OCI-LY7 (cell line): ENCODE measurements around the gene DOP1A. TPM values are rescaled to one million over a fixed set of nuclear protein-coding genes. Genes with fewer than 3 reads are reported as not detected.

ENCODE experiments used
- BruUV-seq: library from RNA; stranded (reverse); fragments of 400-500 nt; replicated peaks from 2 replicates; lab custom pipeline; 2021; lab: Mats Ljungman, UMichigan
- CTCF ChIA-PET: fragments of 300-600 bp; sonication (Branson Sonifier 250); formaldehyde crosslinking; loops from one replicate; lab custom pipeline; 2022; ENCODE audit warnings: antibody characterized with exemption; ENCODE audit not compliant: unreplicated experiment; lab: Charles Lee
- POLR2A ChIA-PET: fragments of 300-600 bp; sonication (Branson Sonifier 250); formaldehyde crosslinking; loops from one replicate; lab custom pipeline; 2022; ENCODE audit warnings: antibody characterized with exemption; lab: Charles Lee
- DNase-seq: peaks from one replicate; pipeline ENCODE4 v3.0.0-alpha.2; 2015; ENCODE audit warnings: low spot score
- H2AFZ ChIP-seq: fragments of 200-600 bp; sonication (generic), shearing (Covaris generic); 2 replicates; pipeline ENCODE4 v1.6.1; 2014; ENCODE audit warnings: mild to moderate bottlenecking, antibody characterized with exemption, low read length, moderate library complexity
- H3K27ac ChIP-seq: fragments of 200-600 bp; sonication (generic); 2 replicates; pipeline ENCODE4 v1.5.1; 2014; ENCODE audit warnings: mixed run types, low read depth, mild to moderate bottlenecking, moderate library complexity, low read length, inconsistent platforms; ENCODE audit not compliant: poor library complexity, severe bottlenecking
- H3K36me3 ChIP-seq: fragments of 200-600 bp; sonication (generic); 2 replicates; pipeline ENCODE4 v1.6.1; 2014; ENCODE audit warnings: mild to moderate bottlenecking, antibody characterized with exemption, low read length, moderate library complexity, mixed read lengths; ENCODE audit not compliant: insufficient read depth
- H3K4me1 ChIP-seq: fragments of 200-600 bp; sonication (generic); 2 replicates; pipeline ENCODE4 v1.5.1; 2014; ENCODE audit warnings: mild to moderate bottlenecking, low read length; ENCODE audit not compliant: insufficient read depth, poor library complexity, severe bottlenecking
- H3K4me2 ChIP-seq: fragments of 200-600 bp; sonication (generic); 2 replicates; pipeline ENCODE4 v1.6.1; 2014; ENCODE audit warnings: mild to moderate bottlenecking, low read length
- H3K4me3 ChIP-seq: fragments of 200-600 bp; sonication (generic); 2 replicates; pipeline ENCODE4 v1.5.1; 2014; ENCODE audit warnings: mild to moderate bottlenecking, low read depth, low read length; ENCODE audit not compliant: poor library complexity, severe bottlenecking
- H3K79me2 ChIP-seq: fragments of 200-600 bp; sonication (generic); 2 replicates; pipeline ENCODE4 v1.6.1; 2016; ENCODE audit warnings: low read depth, mild to moderate bottlenecking, low read length, moderate library complexity, mixed read lengths; ENCODE audit not compliant: insufficient read depth
- H3K9me2 ChIP-seq: fragments of 200-600 bp; sonication (generic); 2 replicates; pipeline ENCODE4 v1.6.1; 2016; ENCODE audit warnings: mild to moderate bottlenecking, low read length, mixed read lengths; ENCODE audit not compliant: insufficient read depth
- H3K9me3 ChIP-seq: fragments of 200-600 bp; sonication (generic); 2 replicates; pipeline ENCODE4 v1.6.1; 2014; ENCODE audit warnings: mild to moderate bottlenecking, mixed run types, low read length, mixed read lengths
- H4K20me1 ChIP-seq: fragments of 200-600 bp; sonication (generic); 2 replicates; pipeline ENCODE4 v1.6.1; 2014; ENCODE audit warnings: mild to moderate bottlenecking, antibody characterized with exemption, low read length, moderate library complexity, mixed read lengths; ENCODE audit not compliant: insufficient read depth
- CTCF ChIP-seq: fragments of 200-600 bp; sonication (generic); conservative IDR thresholded peaks from 2 replicates; pipeline ENCODE4 v1.5.1; 2014; ENCODE audit warnings: mild to moderate bottlenecking, antibody characterized with exemption, low read length, moderate library complexity, mixed read lengths
- EZH2phosphoT487 ChIP-seq: fragments of 200-600 bp; sonication (generic); IDR thresholded peaks from 2 replicates; pipeline ENCODE4 v1.6.1; 2018; ENCODE audit warnings: low read depth, borderline replicate concordance, mild to moderate bottlenecking, mixed run types, antibody characterized with exemption, low read length, moderate library complexity, mixed read lengths
- intact Hi-C: fragments of 100-400 bp; cut with micrococcal nuclease; formaldehyde crosslinking; loops from one replicate; pipeline ENCODE4 v1.10.0; 2022; ENCODE audit not compliant: unreplicated experiment
- total RNA-seq, 2 experiments: library from RNA; depleted of rRNA in 1 of 2; stranded (reverse); fragments of >200 nt in 1 of 2; shearing (Covaris generic) in 1 of 2; gene quantifications; 2 replicates each; pipeline ENCODE4 v1.2.3, GENCODE V29; 2014 to 2022

Gene DOP1A
- total RNA-seq, 2 experiments from 2014 or later: 25.2 to 25.6 TPM

GRCh38 chr6:83068616-83069015 lies 1.1 kb downstream of the DOP1A start:
- H2AFZ ChIP-seq: peak overlapping the region; percentile 64; the same call in 1 of the 2 replicates
- BruUV-seq: TSS peak; percentile 48
- H3K79me2 ChIP-seq: peaks cover 63% of the 10 kb centered on the region
- H3K4me2 ChIP-seq: peak overlapping the region; percentile 95
- POLR2A ChIA-PET: interaction anchor here (1.4 to 4.7 kb wide), 4 partner anchors 12 to 142 kb away, joined by 4 to 30 read pairs (median 5); partner anchors contain the start of genes PGM3 and RWDD2A
- peaks cover 4% of the 10 kb centered on the region; the same call in 1 of the 2 replicates for H3K36me3 ChIP-seq
- peak overlapping the region; percentile 79 for H3K27ac ChIP-seq
- H4K20me1 ChIP-seq: no peaks in the 10 kb centered on the region
- peaks cover 52% of the 10 kb centered on the region for H3K4me1 ChIP-seq
- CTCF ChIA-PET: no interaction called here
- peak overlapping the region; percentile 88 for H3K4me3 ChIP-seq
- no peaks in the 10 kb centered on the region for H3K9me3 ChIP-seq
- intact Hi-C loops: loop anchor here (5.0 kb wide), 2 partner anchors 794 to 821 kb away; partner anchors contain the start of gene IBTK
- no peak for DNase-seq
- TF ChIP-seq EZH2phosphoT487 (no peak), CTCF (no peak)
- no peaks in the 10 kb centered on the region for H3K9me2 ChIP-seq

GRCh38 chr6:83069633-83070032 lies 2.2 kb downstream of the DOP1A start:
- TF ChIP-seq EZH2phosphoT487: no peak
- TF ChIP-seq CTCF: no peak
- Histone ChIP-seq H3K36me3 (peaks cover 8% of the 10 kb centered on the region; the same call in 1 of the 2 replicates), H2AFZ (no peak overlapping the region), H3K27ac (peak overlapping the region; percentile 73), H3K4me1 (peaks cover 42% of the 10 kb centered on the region), H4K20me1 (no peaks in the 10 kb centered on the region), H3K9me2 (no peaks in the 10 kb centered on the region), H3K4me2 (peak overlapping the region; percentile 95), H3K4me3 (peak overlapping the region; percentile 88), H3K9me3 (no peaks in the 10 kb centered on the region; the same call in 1 of the 2 replicates), H3K79me2 (peaks cover 64% of the 10 kb centered on the region)
- no TSS peak for BruUV-seq
- no peak for DNase-seq
- CTCF ChIA-PET: interaction anchor here (1.0 kb wide), 1 partner anchor 8 kb away, joined by 3 read pairs; no protein-coding TSS in a partner anchor
- POLR2A ChIA-PET: interaction anchor here (0.6 to 1.9 kb wide), 6 partner anchors 22 to 146 kb away, joined by 3 to 8 read pairs (median 4); no protein-coding TSS in a partner anchor
- intact Hi-C loops: loop anchor here (5.0 kb wide), 2 partner anchors 793 to 822 kb away; partner anchors contain the start of gene IBTK

GRCh38 chr6:83071023-83071422 lies 3.6 kb downstream of the DOP1A start:
- CTCF ChIA-PET: no interaction called here
- peak; percentile 79 for DNase-seq
- no peak for TF ChIP-seq CTCF
- no peak for TF ChIP-seq EZH2phosphoT487

More at GRCh38 chr6:83071023-83071422, 3.6 kb downstream of the DOP1A start:
- intact Hi-C loops: no loop called here
- H3K4me3 ChIP-seq: peak overlapping the region; percentile 88
- POLR2A ChIA-PET: interaction anchor here (0.9 to 1.9 kb wide), 4 partner anchors 11 to 145 kb away, joined by 4 to 8 read pairs (median 8); no protein-coding TSS in a partner anchor
- H3K9me2 ChIP-seq: no peaks in the 10 kb centered on the region
- H3K9me3 ChIP-seq: no peaks in the 10 kb centered on the region; the same call in 1 of the 2 replicates
- H3K4me2 ChIP-seq: peak overlapping the region; percentile 95
- H3K79me2 ChIP-seq: peaks cover 55% of the 10 kb centered on the region
- BruUV-seq: no TSS peak
- peak overlapping the region; percentile 73 for H3K27ac ChIP-seq
- H2AFZ ChIP-seq: 0 out of 2 replicates have a peak overlapping the region, but pooled peaks have one; percentile 1
- H4K20me1 ChIP-seq: no peaks in the 10 kb centered on the region
- peaks cover 14% of the 10 kb centered on the region for H3K36me3 ChIP-seq
- H3K4me1 ChIP-seq: peaks cover 37% of the 10 kb centered on the region
